GM18873 (cell line): Measurements from ENCODE around the gene VWA3B.
"Not testable (repeated sequence)": the region's sequence is repeated elsewhere in the genome, so short reads cannot be mapped to it uniquely, and the experiment has no call there.

Experiments used
- ATAC-seq: cut with Tn5 transposase; IDR thresholded peaks from one replicate; pipeline ENCODE4 v1.9.1; 2021; ENCODE audit warnings: mild to moderate bottlenecking, moderate library complexity, moderate number of reproducible peaks; ENCODE audit not compliant: unreplicated experiment, low FRiP score

The VWA3B gene

DNA sequence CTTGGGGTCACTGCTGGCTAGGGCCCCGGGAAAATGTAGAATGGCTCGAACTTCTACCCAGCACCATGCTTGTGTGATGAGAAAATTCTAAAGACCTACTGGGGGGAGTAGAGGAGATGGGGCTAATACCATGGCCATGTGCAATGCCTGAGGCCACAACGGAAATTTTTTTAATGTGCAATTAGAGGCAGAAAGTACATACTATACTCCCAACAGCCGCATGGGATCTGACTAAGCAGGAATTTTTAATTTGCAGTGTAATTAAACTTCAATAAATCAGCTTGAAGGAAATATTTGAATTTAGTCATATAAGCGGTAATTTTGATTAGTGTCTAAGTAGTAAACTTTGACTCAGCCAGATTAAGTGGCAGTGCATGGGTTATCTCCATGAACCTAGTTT lies 206.1 kb downstream of the VWA3B start:
- no peak for ATAC-seq

DNA sequence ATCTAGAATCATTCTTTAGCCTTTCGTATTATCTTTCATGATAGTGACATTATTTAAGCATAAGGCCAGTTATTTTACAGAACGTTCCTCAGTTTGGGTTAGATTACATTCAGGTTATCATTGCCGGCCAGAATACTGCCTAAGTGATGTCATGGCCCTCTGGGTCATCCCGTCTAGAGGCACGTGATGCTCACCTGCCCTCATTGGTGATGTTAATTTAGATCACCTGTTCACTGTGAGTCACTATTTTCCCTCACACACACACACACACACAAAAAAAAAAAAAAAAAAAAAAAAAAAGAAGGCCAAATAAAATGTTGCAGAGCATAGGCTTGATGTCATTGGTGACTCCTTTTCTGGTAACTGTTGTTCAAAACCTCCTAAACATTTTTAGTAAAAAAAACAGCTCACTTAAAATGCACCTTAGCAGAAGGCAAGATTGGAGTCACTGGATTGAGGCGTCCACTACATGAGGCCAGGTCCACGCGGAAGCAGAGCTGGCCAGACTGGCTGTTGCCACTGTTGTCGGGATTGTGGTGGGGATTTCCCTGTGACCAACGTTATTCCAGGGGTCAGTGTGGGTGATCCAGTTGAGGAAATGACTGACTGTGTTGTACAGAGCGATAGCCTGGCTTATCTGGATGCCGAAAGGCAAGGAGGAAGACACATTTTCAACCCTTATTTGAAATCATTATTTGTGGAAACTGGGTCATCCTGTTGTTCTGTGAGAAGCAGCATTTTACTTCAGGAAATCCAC lies 207.1 kb downstream of the VWA3B start:
- ATAC-seq, result no peak

DNA sequence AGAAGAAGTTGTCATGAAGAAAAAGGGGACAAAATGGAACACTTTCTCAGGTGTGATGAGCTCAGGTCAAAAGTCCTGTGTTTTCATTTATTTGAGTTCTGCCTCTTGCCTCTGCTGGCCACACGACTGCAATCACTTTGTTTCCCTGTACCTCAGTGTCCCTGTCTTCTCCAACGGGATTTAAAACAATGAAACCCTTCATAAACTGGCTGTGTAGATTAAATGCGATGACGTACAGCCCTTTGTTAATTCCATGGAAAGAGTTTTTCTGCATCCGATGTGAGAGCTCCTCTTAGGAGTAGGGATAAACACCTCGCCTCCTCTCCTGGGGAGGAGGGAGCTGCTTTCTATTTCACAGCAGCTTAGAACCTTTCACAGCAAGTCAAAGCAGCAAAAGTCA lies 207.7 kb downstream of the VWA3B start:
- ATAC-seq, result no peak

DNA sequence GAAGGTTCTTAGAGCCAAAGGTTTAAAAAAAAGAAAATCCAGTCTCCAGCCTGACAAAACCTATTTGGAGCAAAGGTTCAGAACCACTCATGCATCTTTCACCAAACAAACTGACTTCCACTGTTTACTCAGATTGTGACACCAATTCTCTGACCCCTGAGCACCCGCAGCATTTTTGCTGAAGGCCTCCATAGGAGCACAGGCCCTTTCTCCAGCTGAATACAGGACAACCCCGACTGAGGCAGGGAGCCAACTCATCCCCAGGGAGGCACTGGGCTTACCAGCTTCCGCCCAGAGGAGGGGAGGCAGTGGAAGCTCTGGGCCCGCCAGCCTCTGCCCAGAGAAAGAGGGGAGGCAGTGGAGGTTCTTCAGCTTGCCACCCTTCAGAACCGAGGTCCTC lies 208.3 kb downstream of the VWA3B start:
- ATAC-seq, result no peak

DNA sequence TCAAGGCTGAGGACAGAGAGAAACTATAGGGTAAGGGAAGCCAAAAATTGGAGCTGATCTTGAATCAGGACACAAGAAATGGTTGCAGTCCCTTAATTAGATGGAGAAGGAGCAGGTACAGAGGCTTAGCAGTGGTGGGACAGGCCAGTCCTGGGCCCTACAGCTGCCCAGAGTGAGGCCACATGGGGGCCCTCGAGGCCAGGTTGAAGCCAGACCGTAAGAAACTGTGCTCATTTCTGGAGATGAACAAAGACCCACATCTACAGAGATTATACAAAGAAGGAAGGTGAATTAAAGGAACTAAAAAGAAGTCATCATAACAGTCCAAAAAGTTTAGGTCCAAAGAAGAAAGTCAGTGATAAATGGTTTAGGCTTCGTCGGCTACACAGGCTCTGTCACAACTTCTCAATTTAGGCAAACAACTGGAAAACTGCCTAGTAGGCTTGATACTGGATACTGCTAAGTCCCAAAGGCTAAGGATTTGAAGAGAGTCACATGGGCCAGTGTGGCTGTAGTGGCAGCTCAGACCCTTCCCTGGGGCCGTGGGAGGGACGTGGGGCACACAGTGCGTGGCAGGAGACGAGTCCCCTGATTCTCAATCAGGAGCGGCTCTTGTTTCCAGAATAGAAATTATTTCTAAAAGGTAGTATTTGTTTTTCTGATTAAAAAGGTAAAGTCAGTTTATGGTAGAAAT lies 208.9 kb downstream of the VWA3B start:
- ATAC-seq, result no peak

DNA sequence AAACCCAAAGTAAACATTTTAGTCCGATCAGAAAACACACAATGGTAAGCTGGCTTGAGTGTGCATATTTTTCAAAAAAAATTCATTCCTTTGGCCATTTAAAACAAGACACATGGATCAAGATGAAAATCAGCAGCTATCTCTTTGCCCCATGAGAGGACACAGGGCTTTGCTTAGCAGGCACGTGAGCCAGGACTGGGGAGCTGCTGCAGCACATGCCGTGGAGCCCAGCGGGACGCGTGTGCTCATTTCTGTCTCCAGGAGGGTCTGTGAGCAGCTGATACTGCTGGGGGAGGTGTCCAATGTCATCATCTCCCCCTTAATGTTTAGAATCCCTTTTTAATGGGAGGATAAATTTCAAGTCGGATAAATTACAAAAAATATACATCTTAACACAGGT lies 209.5 kb downstream of the VWA3B start:
- no peak for ATAC-seq

- ATAC-seq, result no peak
Measured at GRCh38 chr2:98297817-98298682, 211.1 kb downstream of the VWA3B start.

DNA sequence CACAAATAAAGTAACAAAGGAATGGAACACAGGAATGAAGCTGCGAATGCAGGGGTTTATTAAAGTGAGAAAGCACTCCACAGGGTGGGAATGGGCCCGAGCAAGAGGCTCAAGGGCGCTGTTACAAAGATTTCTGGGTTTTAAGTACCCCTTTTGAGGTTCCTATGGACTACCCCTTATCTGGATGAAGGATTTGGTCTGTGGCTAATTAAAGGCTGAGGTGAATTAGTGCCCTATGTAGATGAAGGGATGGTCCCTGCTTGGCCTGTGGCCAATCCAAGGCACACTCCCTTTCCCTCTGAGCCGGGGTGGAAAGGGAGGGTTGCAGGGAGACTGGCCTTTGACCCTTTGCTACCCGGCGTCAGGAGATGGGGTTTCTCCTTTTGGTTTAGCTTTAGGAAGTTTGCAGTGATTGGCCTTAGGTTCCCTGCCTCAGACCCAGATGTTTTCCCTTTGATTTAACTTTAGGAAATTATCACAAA lies 211.8 kb downstream of the VWA3B start:
- no peak for ATAC-seq

DNA sequence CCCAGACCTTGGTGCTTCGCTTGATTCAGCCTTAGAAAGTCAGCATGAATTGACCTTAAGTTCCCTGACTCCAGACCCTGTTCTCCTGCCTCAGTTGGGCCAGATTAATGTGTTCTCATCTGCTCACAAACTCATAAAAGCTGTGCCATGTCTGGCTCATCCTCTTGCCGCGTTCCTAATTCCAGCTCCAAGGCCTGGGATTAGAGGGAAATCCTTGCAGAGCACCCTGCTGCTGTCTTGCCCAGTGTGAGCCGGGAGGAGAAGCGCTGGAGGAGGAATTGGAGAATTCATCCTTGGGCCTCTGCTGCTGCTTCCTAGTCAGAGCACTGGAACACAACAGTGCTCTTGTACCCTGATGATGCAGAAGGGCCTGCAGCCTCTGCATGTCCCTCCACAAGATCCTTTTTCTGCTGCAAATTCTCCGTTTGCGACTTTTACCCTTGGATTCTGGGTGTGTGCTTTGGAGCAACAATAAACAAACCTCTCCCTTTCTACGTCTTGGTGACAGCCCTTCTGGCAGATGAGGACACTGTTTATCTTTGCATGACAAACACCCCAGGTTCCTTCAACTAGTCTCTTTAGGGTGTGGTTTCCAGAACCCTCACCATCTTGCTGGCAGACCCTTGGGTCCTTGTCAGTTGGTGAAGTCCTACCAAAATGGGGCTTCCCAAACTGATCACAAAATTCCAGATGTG lies 212.4 kb downstream of the VWA3B start:
- no peak for ATAC-seq

DNA sequence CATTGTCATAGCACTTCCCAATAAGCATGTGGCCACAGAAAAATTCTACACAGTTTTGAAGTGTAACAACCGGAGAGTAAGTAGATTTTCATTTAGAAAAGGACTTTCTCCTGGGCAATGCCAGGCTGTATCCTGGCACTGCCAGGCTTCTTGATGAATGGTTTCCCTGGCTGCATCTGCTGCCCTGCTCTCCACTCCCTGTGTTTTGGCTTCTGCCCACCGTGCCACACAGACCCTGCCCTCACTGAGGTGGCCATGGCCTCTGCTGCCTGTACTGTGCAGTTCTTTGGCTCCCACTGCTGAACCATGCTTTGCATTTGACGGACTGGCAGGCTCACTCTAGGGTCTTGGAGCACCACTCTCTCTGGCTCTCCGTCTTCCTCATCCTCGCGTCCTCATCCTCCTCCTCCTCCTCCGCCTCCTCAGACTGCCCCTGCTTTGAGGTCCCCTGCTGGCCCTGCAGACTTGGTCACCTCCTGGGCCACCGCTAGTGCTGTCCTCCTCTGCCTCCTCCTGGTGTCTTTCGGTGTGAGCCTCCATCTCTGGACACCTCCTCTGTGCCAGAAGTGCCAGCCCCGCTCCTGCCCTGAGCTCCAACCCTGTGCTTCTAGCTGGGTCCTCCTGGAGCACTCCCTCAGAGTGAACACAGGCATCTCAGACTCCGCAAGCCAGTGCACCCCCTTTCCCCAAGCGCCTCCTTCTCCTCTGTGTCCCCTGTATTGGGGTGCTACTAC lies 213.3 kb downstream of the VWA3B start:
- ATAC-seq, result no peak

GRCh38 chr2:98301469-98301868 lies 214.5 kb downstream of the VWA3B start:
- no peak for ATAC-seq

DNA sequence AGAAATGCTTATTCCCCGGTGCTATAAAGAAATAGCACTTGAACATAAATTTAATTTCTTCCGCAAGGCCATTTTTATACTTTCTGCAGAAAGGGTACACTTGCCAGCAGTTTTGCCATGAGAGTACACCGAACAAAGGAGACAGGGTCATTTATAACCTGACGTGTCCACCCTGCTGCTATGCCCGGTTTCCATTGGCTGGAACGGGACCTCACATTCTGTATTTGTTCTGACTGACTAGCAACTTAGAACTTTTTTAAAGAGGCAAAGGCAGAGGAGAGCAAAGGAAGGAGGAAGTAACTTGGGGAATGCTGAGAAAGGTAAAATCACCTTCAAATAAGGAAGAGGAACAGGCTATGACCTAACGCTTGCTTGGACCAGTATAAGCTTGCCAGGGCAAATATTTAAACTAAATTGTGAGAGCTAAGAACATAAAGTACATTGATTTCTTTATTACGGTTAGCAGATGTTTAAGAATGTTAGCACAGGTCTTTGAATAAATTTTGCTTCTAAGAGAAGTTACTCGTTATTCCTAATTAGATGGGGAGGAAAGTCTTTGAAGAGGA lies 220.2 kb downstream of the VWA3B start:
- ATAC-seq, result not testable (repeated sequence)

DNA sequence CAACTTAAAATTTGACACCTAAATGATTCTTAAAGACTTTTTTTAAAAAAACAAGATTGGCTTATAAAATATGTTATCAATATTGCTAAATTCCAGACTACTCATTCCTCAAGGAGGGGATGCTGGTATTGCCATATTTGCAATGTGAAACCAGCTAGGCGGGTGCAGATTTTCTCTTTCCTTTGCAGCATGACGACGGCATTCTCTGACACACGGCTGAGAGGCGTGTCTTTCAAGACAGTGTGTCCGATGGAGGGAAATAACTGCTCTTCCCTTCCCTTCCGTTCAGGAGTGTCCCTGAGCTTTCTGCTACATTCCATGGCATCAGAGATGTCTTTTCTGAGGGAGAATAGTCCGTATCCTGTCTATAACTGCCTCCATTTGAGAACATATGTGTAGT lies 221.1 kb downstream of the VWA3B start:
- ATAC-seq, result no peak

GRCh38 chr2:98308532-98308931 lies 221.6 kb downstream of the VWA3B start:
- no peak for ATAC-seq

DNA sequence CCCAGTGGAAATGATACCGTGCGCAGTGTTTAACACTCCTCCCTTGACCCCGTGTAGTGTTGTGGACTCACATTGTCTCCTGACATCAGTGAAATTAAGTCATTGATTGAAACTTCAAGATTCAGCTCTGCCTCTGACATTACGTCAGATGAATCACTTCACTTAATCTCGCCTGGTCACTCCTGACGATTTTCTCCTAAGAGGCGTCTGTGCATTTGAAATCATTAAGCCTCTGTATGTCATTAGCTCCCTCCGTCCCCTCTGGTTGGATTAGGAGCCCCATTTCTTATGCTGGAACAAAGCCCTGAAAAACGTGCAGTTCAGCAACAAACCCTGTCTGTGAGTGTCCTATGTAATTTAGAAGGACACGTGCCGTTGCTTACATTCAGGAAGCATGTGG lies 222.6 kb downstream of the VWA3B start:
- no peak for ATAC-seq

DNA sequence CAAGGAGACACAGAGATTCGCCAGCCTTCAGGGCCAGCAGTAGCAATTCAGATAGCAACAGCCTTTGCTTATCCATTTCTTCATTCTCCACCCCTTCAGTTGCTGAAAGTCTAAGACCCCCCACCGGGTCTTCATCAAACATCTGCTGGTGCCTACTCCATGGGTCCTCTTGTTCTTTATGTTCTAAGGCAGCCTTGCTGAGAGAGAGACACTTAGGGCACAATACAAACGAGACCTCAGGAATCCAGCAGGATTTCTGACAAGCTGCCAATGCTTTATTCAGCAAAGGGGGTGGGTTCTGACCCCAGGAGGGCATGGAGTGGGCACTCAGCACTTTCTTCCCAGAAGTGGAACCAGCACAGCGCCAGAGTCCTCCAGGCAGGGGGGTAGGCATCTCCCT lies 223.0 kb downstream of the VWA3B start:
- no peak for ATAC-seq

GRCh38 chr2:98311090-98311489 lies 224.1 kb downstream of the VWA3B start:
- ATAC-seq, result no peak

- no peak for ATAC-seq
Measured at GRCh38 chr2:98311771-98312545, 225.0 kb downstream of the VWA3B start.
